MM.1S (cell line): ENCODE results near the gene CLPTM1L.
"Not testable (repeated sequence)": the region's sequence is repeated elsewhere in the genome, so short reads cannot be mapped to it uniquely, and the experiment has no call there.

Experiments
- CTCF ChIP-seq: fragments of 300-600 bp; sonication (generic); IDR thresholded peaks from 2 replicates; pipeline ENCODE4 v1.5.1; 2016; ENCODE audit warnings: antibody characterized with exemption, low read length, mixed read lengths
- EZH2 ChIP-seq: fragments of 300-600 bp; sonication (generic); optimal IDR thresholded peaks from 2 replicates; pipeline ENCODE3; 2017; ENCODE audit warnings: low read depth, mild to moderate bottlenecking, antibody characterized with exemption, low read length, mixed read lengths
- EZH2phosphoT487 ChIP-seq: fragments of 300-600 bp; sonication (generic); IDR thresholded peaks from 2 replicates; pipeline ENCODE4 v1.6.1; 2018; ENCODE audit warnings: antibody characterized with exemption, low read length

- TF ChIP-seq CTCF, EZH2, EZH2phosphoT487: not testable (repeated sequence)
Observed at GRCh38 chr5:1371972-1372342, 27.1 kb upstream of the CLPTM1L start.
